Hematopoietic multipotent progenitor cell treated with erythropoietin and hydrocortisone succinate and interleukin-3 and kit ligand, for 15 days (in vitro differentiated cells): ENCODE results near the gene LINGO1.

Experiments used
- DNase-seq: peaks from one replicate; pipeline ENCODE4 v3.0.0-alpha.2; 2015; ENCODE audit warnings: low spot score

LINGO1 gene

GRCh38 chr15:77632534-77633133 is at the start of gene LINGO1:
LINGO1 (minus strand) TSS chr15:77632912; CDS start chr15:77632315, 597 bp downstream.
- DNase-seq, result no peak

GRCh38 chr15:77681362-77681761 is 48.6 kb upstream of the LINGO1 start:
- DNase-seq, result no peak

- no peak for DNase-seq
Observed at GRCh38 chr15:77676569-77677375, 44.1 kb upstream of the LINGO1 start.

DNA sequence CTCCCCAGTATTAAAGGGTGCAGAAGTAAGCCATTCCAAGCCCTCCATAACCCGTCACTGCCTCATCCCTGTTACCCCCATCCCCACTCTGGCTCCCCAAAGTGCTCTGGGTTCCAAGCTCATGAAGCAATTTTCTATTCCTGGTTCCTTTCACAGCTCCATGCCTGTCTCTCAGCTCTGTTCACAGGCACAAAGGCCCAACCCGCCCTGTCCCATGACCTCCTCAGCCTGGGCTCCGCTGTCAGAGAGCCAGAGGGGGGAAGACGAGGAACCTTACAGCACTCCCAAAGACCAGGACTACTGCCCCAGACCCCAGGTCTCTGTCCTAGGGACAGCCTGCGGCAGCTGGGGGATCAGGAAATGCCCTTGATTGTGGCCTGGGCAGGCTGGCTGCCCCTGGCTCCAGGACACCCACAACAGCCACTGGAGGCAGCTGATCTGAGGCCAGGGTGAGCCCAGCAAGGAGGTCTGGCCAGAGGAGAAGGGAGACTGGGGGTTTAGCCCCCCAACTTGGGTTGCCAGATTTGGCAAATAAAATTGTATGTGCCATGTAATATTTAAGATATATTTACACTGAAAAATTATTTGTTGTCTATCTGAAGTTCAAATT is 43.2 kb upstream of the LINGO1 start:
- no peak for DNase-seq

GRCh38 chr15:77674327-77674726 is 41.6 kb upstream of the LINGO1 start:
- DNase-seq, result no peak

- DNase-seq, result no peak
Observed at GRCh38 chr15:77673866-77674265, 41.2 kb upstream of the LINGO1 start.

- no peak for DNase-seq
Observed at GRCh38 chr15:77672135-77672534, 39.4 kb upstream of the LINGO1 start.

- no peak for DNase-seq
Observed at GRCh38 chr15:77671362-77672056, 38.8 kb upstream of the LINGO1 start.

GRCh38 chr15:77670558-77671361 is 38.0 kb upstream of the LINGO1 start:
- DNase-seq, result no peak

DNA sequence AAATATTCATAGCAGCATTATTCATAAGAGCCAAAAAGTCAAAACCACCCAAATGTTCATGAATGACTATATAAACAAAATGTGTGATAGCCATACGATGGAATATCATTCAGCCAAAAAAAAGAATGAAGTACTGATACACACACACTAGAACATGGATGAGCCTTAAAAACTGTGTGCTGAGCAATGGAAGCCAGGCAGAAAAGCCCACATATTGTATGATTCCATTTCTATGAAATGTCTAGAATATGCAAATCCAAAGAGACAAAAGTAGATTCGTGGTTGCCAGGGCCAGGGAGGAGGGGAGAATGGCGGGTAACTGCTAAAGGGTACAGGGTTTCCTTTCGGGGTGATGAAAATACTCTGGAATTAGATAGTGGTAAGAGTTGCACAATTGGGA is 37.2 kb upstream of the LINGO1 start:
- no peak for DNase-seq

DNA sequence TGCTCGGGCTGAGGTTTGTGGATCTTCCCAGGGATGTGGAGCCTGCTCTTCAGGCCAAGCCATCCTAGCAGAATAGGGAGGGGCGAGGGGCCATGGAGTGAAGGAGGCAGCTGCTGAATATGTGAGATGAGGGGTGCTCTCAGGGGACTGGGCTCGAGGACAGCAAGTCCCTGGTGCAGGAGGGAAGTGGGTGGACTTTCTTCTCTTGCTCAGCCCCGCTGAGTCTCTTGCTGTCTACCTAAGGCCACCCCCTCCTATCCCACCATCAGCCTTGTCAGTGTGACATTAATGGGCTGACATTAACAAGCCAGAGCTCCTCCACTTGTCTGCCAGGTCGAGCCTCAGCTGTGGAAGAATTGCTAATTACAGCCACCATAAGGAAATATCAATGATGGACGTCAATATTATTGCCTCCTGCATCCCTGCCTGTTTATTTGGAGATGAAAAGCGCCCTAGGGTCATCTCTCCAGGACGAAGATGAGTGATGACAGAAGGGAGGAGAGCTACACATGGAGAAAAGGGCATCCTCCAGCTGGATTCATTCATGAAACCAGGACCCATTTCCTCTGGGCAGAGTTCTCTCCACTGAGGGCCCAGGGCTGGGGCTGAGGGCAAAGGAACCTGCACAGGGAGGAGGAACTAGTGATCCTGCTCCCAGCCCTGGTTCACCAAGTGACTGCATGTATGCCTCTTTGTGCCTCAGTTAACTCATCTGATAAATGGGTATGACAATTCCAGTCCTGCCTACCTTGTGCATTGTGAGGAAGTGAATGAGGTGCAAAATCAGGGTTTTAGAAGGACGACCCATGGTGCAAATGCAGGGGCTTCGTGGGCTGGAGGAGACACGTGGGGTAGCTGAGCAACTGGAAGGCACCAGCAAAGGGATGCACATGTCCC is 34.9 kb upstream of the LINGO1 start:
- no peak for DNase-seq

DNA sequence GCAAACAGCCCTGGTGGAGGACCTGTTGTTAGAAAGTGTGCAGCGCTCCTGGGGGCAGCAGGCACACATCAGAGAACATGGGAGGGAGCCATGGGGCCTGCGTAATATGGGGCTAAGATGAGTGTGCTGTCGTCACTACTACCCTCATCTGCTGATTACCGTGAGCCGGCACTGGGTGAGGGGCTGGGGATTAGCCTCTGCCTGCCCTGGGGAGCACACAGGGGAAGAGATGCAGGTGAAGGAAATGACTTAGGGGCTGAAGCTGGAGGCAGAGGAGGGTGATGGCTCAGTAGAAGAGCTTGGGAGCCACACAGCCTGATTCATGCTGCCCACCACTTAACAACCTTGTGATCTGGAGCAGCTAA is 33.6 kb upstream of the LINGO1 start:
- no peak for DNase-seq

DNA sequence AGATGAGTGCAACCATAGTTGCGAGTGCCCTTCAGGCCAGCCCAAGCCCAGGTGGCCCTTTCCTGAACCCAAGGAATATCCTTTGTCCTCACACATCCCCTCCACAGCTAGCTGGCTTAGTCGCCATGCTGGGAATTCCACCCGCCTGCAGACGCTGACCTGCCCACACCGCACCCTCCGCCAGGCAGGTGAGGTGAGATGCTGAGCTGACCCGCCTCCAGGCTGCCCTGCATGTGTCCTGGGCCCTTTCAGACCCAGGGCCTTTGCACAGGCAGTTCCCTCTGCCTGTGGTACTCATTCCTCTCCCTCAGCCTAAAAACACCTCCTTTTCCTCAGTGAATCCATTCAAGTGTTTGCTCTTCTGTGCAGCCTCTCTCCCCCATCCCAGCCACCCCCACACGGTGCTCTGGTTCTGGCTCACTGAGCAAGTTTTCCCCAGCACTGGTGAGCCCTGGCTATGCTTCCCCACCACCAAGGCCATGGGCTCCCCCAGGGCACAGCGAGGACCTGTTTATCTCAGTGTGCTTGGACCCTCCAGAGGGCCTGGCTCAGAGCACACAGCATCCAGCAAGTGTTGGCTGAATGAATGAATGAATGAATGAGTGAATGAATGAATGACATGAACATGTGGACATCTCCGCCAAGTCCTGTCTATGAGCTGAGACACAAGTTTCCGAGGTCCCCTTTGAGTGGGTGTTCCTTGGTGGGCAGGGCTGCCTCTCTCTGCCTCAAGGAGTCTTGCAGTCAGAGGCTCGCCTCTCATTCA is 33.0 kb upstream of the LINGO1 start:
- DNase-seq, result no peak

DNA sequence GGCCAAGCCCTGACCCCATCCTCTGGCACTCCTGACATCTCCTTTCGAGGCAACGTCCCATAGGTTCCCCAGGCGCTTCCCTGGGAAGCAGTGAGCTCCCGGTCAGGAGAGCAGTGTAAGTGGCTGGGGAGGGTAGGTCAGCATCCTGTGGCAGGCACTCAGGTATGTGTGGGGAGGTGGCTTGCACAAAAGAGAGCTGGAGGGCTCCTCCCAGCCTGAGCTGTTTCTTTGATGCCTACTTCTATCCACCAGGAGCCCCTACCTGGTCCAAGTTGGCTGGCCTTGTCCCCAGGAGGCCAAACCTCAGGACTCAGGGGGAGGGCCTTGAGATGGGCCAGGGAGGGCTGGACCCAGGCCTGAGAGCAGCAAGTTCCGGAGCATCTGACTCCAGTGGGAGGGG is 31.7 kb upstream of the LINGO1 start:
- DNase-seq, result no peak

- no peak for DNase-seq
Observed at GRCh38 chr15:77663256-77663655, 30.5 kb upstream of the LINGO1 start.

DNA sequence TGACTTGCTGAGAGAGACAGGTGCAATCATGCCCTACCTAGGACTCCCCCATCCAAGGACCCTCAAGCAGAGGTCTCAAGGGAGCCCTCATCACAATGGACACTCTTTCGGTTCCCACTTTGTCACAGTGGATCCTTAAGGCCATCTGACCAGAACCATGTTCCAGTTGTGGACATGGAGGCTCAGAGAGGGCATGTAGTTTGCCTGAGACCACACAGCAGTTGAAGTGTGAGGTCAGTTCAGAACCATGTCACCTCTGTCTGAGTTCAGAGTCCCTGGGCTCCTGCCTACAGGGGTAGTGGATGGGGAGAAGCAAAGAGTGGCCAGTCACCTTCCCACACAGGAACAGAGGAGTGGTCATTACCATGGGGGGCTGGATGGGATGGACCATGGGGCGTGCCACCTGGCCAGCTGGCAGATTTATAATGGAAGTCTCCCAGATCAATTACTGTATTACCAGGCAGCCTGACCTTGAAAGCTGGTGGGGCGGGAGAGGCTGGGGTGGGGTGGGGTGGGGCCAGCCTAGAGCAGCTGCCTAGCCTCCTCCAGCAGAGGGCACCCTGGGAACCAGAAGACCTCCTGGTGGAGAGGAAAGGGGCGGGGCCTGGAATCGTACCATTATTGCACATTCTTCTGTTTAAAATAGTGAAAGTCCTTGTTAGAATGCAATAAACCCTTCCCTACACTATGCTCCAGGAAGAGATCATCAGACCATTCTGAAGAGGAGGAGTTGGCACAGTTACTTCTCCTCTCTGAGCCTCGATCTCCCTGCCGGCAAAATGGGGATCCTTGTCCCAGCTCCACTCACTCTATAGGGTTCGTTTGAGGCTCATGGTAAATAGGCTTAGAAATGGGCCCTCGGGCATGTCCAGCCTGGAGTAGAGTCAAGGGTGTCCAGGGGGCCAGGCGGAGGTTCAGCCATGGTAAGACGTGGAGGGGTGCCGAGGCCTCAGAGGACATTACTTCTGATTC is 26.9 kb upstream of the LINGO1 start:
- peak; percentile 58 for DNase-seq

GRCh38 chr15:77658304-77658703 is 25.6 kb upstream of the LINGO1 start:
- no peak for DNase-seq

DNA sequence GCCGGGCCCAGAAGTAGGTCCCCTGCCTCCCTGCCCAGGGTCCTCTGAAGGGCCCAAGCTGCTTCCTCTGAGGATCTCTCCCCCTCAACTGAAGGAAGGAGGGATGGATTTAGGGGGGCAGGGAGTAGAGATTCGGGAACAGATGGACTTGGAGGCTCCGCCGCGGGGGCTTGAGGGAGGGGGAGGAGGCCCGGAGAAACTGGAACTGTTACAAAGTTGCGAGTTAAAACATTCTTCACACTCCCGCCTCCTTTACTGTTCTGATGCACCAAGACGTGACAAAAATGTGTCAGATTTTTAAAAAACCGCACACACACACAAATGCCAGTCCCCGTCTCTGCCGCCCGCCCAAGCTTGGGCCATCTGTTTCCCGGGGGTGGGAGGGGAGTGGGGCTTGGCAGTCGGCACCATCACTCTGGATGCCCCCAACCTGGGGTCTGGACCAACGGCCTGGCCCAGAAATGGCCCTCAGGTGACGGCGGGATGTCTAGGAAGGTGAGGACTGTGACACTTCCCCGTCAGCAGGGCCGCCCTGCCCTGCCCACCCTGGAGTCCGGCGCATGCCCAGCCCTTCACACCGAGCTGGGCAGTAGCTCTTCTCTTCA is 25.0 kb upstream of the LINGO1 start:
- no peak for DNase-seq
